Loucy (cell line): Measurements from ENCODE around the gene CAMK2N2.

ENCODE experiments used
- H2AFZ ChIP-seq: fragments of 200-600 bp; sonication (generic); 2 replicates; pipeline ENCODE4 v1.6.0; 2016; ENCODE audit warnings: antibody characterized with exemption, mild to moderate bottlenecking, low read length, moderate library complexity
- H3F3A ChIP-seq: fragments of 200-600 bp; 2 replicates; pipeline ENCODE4 v1.6.0; 2016; ENCODE audit warnings: antibody characterized with exemption, low read depth, mild to moderate bottlenecking
- H3K27me3 ChIP-seq: fragments of 200-600 bp; sonication (generic); 2 replicates; pipeline ENCODE4 v1.6.1; 2014; ENCODE audit warnings: low read length, mild to moderate bottlenecking; ENCODE audit not compliant: insufficient read depth, poor library complexity, severe bottlenecking
- H3K36me3 ChIP-seq: fragments of 200-600 bp; sonication (generic); 2 replicates; pipeline ENCODE4 v1.6.1; 2016; ENCODE audit warnings: low read length; ENCODE audit not compliant: insufficient read depth
- H3K4me1 ChIP-seq: fragments of 200-600 bp; sonication (generic); 2 replicates; pipeline ENCODE4 v1.5.1; 2014; ENCODE audit warnings: low read length, mild to moderate bottlenecking; ENCODE audit not compliant: insufficient read depth, poor library complexity, severe bottlenecking
- H3K4me2 ChIP-seq: fragments of 200-600 bp; sonication (generic); 2 replicates; pipeline ENCODE4 v1.6.0; 2014; ENCODE audit warnings: antibody characterized with exemption, low read length, low read depth, mild to moderate bottlenecking; ENCODE audit not compliant: poor library complexity, severe bottlenecking
- H3K4me3 ChIP-seq: fragments of 200-600 bp; sonication (generic); 2 replicates; pipeline ENCODE4 v1.5.1; 2014; ENCODE audit warnings: low read length, mild to moderate bottlenecking, mixed read lengths; ENCODE audit not compliant: poor library complexity, severe bottlenecking
- H3K79me2 ChIP-seq: fragments of 200-600 bp; sonication (generic); 2 replicates; pipeline ENCODE4 v1.6.1; 2014; ENCODE audit warnings: low read length; ENCODE audit not compliant: insufficient read depth
- H3K9ac ChIP-seq: fragments of 200-600 bp; sonication (generic); 2 replicates; pipeline ENCODE4 v1.6.0; 2014; ENCODE audit warnings: mild to moderate bottlenecking, low read depth, low read length, moderate library complexity; ENCODE audit not compliant: poor library complexity, severe bottlenecking
- H3K9me2 ChIP-seq: fragments of 200-600 bp; sonication (generic); replicated peaks from 2 replicates; pipeline ENCODE4 v1.6.1; 2016; ENCODE audit warnings: low read depth, low read length, mixed read lengths
- H3K9me3 ChIP-seq: fragments of 200-600 bp; sonication (generic); 2 replicates; pipeline ENCODE4 v1.6.1; 2014; ENCODE audit warnings: mild to moderate bottlenecking, antibody characterized with exemption, low read length, low read depth; ENCODE audit not compliant: insufficient read depth
- H4K20me1 ChIP-seq: fragments of 200-600 bp; sonication (generic); 2 replicates; pipeline ENCODE4 v1.6.0; 2014; ENCODE audit warnings: antibody characterized with exemption, low read length, mild to moderate bottlenecking; ENCODE audit not compliant: insufficient read depth, poor library complexity, severe bottlenecking
- CTCF ChIP-seq: fragments of 200-600 bp; sonication (generic); conservative IDR thresholded peaks from 2 replicates; pipeline ENCODE4 v1.5.1; 2014; ENCODE audit warnings: mild to moderate bottlenecking, antibody characterized with exemption, low read length
- EZH2phosphoT487 ChIP-seq: fragments of 200-600 bp; IDR thresholded peaks from 2 replicates; pipeline ENCODE4 v1.6.1; 2018; ENCODE audit warnings: antibody characterized with exemption, mild to moderate bottlenecking, moderate library complexity, borderline replicate concordance

Gene CAMK2N2

GRCh38 chr3:184299488-184300377, 38.4 kb upstream of the CAMK2N2 start:
- Histone ChIP-seq H3K9me2 (no peaks in the 10 kb centered on the region), H2AFZ (peak overlapping the region; percentile 73), H3K9ac (peak overlapping the region; percentile 90), H3F3A (no peaks in the 10 kb centered on the region), H4K20me1 (peaks cover 18% of the 10 kb centered on the region), H3K4me1 (peaks cover 23% of the 10 kb centered on the region), H3K9me3 (no peaks in the 10 kb centered on the region), H3K79me2 (peaks cover 47% of the 10 kb centered on the region), H3K4me2 (peak overlapping the region; percentile 100), H3K36me3 (peaks cover 35% of the 10 kb centered on the region; the same call in 1 of the 2 replicates), H3K27me3 (no peaks in the 10 kb centered on the region), H3K4me3 (peak overlapping the region; percentile 95)
- TF ChIP-seq CTCF = no peak
- no peak for TF ChIP-seq EZH2phosphoT487

DNA sequence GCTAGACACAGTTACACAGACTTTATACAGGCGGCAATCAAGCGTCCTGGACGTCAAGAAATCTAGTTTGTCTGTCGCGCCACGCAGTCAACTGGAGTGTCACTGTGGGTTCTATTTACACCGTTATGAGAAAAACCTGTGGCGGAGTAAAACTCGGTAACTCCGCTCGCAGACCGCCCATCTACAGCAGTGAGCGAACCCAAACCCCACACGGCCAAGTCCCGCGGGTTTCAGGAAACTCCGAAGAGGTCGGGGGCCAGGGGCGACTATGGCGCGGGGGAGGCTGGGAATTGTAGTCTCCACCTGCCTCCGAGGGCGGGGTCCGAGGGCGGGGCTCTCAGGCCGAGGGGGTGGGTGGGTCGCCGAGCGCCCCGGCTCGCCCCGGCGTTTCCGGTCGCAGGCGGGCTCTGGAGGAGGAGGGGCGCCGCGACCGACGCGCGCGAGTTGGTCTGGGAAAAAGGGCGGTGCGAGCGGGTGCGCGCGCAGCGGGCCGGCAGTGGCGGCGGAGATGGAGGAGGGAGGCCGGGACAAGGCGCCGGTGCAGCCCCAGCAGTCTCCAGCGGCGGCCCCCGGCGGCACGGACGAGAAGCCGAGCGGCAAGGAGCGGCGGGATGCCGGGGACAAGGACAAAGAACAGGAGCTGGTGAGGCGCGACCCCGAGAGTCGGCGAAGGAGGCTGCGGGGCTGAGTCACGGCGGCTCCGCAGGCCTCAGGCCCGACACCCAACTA, 37.6 kb upstream of the CAMK2N2 start, which contains the start of gene PSMD2:
PSMD2 (plus strand) TSS at position 483 of the 729 bp plus-strand sequence; CDS start at position 509, 26 bp downstream.
- peaks cover 18% of the 10 kb centered on the region for H4K20me1 ChIP-seq
- peak within 1 kb of the TSS; percentile 100 for H3K4me2 ChIP-seq
- H3K27me3 ChIP-seq = no peaks in the 10 kb centered on the region
- no peak for TF ChIP-seq CTCF
- no peak for TF ChIP-seq EZH2phosphoT487
- H3K4me1 ChIP-seq = peaks cover 23% of the 10 kb centered on the region
- peaks cover 28% of the 10 kb centered on the region; the same call in 1 of the 2 replicates for H3K36me3 ChIP-seq
- H3K9me2 ChIP-seq = no peaks in the 10 kb centered on the region
- no peaks in the 10 kb centered on the region for H3K9me3 ChIP-seq
- H2AFZ ChIP-seq = peak within 1 kb of the TSS; percentile 99
- H3K4me3 ChIP-seq = peak within 1 kb of the TSS; percentile 95
- H3K79me2 ChIP-seq = peaks cover 41% of the 10 kb centered on the region
- H3F3A ChIP-seq = no peaks in the 10 kb centered on the region
- peak within 1 kb of the TSS; percentile 90 for H3K9ac ChIP-seq

GRCh38 chr3:184296616-184297015, 35.3 kb upstream of the CAMK2N2 start:
- Histone ChIP-seq H4K20me1 (peaks cover 18% of the 10 kb centered on the region), H3K4me2 (no peak overlapping the region), H3K79me2 (peaks cover 25% of the 10 kb centered on the region), H3K36me3 (peaks cover 5% of the 10 kb centered on the region; the same call in 1 of the 2 replicates), H3K9me2 (no peaks in the 10 kb centered on the region), H3F3A (no peaks in the 10 kb centered on the region), H3K27me3 (no peaks in the 10 kb centered on the region), H3K9ac (no peak overlapping the region), H3K4me3 (no peak overlapping the region), H3K4me1 (peaks cover 20% of the 10 kb centered on the region), H3K9me3 (no peaks in the 10 kb centered on the region), H2AFZ (no peak overlapping the region)
- TF ChIP-seq EZH2phosphoT487 = no peak
- TF ChIP-seq CTCF = no peak
